H9 (cell line): ENCODE results near the gene OR2M5. TPM values are rescaled to one million over a fixed set of nuclear protein-coding genes. Genes with fewer than 3 reads are reported as not detected.

Source experiments
- DNase-seq: peaks from one replicate; pipeline ENCODE4 v3.0.0-alpha.2; 2017
- H2AFZ ChIP-seq: one replicate; pipeline ENCODE4 v1.6.1; 2013; ENCODE audit warnings: mild to moderate bottlenecking, low read length, control low read depth, moderate library complexity
- H2AK5ac ChIP-seq: 2 replicates; pipeline ENCODE4 v1.6.1; 2013; ENCODE audit warnings: low read length, control low read depth, mixed read lengths; ENCODE audit not compliant: insufficient read length
- H2BK120ac ChIP-seq: one replicate; pipeline ENCODE4 v1.6.1; 2013; ENCODE audit warnings: low read depth, mild to moderate bottlenecking, low read length, control low read depth, inconsistent platforms; ENCODE audit not compliant: poor library complexity, severe bottlenecking
- H2BK12ac ChIP-seq: 2 replicates; pipeline ENCODE4 v1.6.1; 2013; ENCODE audit warnings: low read length, control low read depth, mixed read lengths, low read depth; ENCODE audit not compliant: insufficient read length
- H2BK15ac ChIP-seq: 2 replicates; pipeline ENCODE4 v1.6.1; 2013; ENCODE audit warnings: low read depth, low read length, control low read depth
- H2BK20ac ChIP-seq: one replicate; pipeline ENCODE4 v1.6.1; 2013; ENCODE audit warnings: low read depth, mild to moderate bottlenecking, low read length, control low read depth, inconsistent platforms; ENCODE audit not compliant: poor library complexity, severe bottlenecking
- H2BK5ac ChIP-seq: 2 replicates; pipeline ENCODE4 v1.6.1; 2013; ENCODE audit warnings: low read length, control low read depth, mixed read lengths; ENCODE audit not compliant: insufficient read length
- H3K14ac ChIP-seq: 2 replicates; pipeline ENCODE4 v1.6.1; 2013; ENCODE audit warnings: low read length, control low read depth; ENCODE audit not compliant: insufficient read depth
- H3K18ac ChIP-seq: 2 replicates; pipeline ENCODE4 v1.6.1; 2013; ENCODE audit warnings: low read depth, mild to moderate bottlenecking, mixed read lengths, low read length, control low read depth; ENCODE audit not compliant: insufficient read length
- H3K23ac ChIP-seq: 2 replicates; pipeline ENCODE4 v1.6.1; 2013; ENCODE audit warnings: low read length, control low read depth, mixed read lengths, low read depth; ENCODE audit not compliant: insufficient read length
- H3K23me2 ChIP-seq: 2 replicates; pipeline ENCODE4 v1.6.1; 2013; ENCODE audit warnings: low read depth, mild to moderate bottlenecking, mixed read lengths, low read length, control low read depth; ENCODE audit not compliant: insufficient read length, poor library complexity, severe bottlenecking
- H3K27ac ChIP-seq: 2 replicates; pipeline ENCODE4 v1.5.1; 2013; ENCODE audit warnings: low read length, control low read depth, mixed read lengths, low read depth; ENCODE audit not compliant: insufficient read length
- H3K27me3 ChIP-seq: 2 replicates; pipeline ENCODE4 v1.6.1; 2013; ENCODE audit warnings: low read length, control low read depth, inconsistent platforms; ENCODE audit not compliant: insufficient read depth
- H3K4ac ChIP-seq: 2 replicates; pipeline ENCODE4 v1.6.1; 2013; ENCODE audit warnings: low read depth, mild to moderate bottlenecking, control low read depth, inconsistent platforms, low read length, moderate library complexity
- H3K4me1 ChIP-seq: 2 replicates; pipeline ENCODE4 v1.6.1; 2013; ENCODE audit warnings: low read length, control low read depth, inconsistent platforms; ENCODE audit not compliant: insufficient read depth
- H3K4me2 ChIP-seq: 2 replicates; pipeline ENCODE4 v1.6.1; 2013; ENCODE audit warnings: low read length, control low read depth, mixed read lengths; ENCODE audit not compliant: insufficient read length, insufficient read depth
- H3K56ac ChIP-seq: 2 replicates; pipeline ENCODE4 v1.6.1; 2013; ENCODE audit warnings: low read depth, mild to moderate bottlenecking, mixed read lengths, low read length, control low read depth; ENCODE audit not compliant: insufficient read length
- H3K79me1 ChIP-seq: 2 replicates; pipeline ENCODE4 v1.6.1; 2013; ENCODE audit warnings: low read depth, mild to moderate bottlenecking, moderate library complexity, low read length, control low read depth, inconsistent platforms; ENCODE audit not compliant: insufficient read depth, poor library complexity, severe bottlenecking
- H3K79me2 ChIP-seq: 2 replicates; pipeline ENCODE4 v1.6.1; 2013; ENCODE audit warnings: low read length, control low read depth, inconsistent platforms; ENCODE audit not compliant: insufficient read depth
- H3K9ac ChIP-seq: 2 replicates; pipeline ENCODE4 v1.6.1; 2013; ENCODE audit warnings: low read length, control low read depth, mixed read lengths; ENCODE audit not compliant: insufficient read length; ENCODE audit errors: extremely low read depth
- H3K9me3 ChIP-seq: one replicate; pipeline ENCODE4 v1.6.1; 2013; ENCODE audit warnings: low read depth, low read length, inconsistent platforms; ENCODE audit not compliant: control insufficient read depth
- H3T11ph ChIP-seq: one replicate; pipeline ENCODE4 v1.6.1; 2013; ENCODE audit warnings: mild to moderate bottlenecking, low read length, control low read depth, inconsistent platforms
- H4K20me1 ChIP-seq: one replicate; pipeline ENCODE4 v1.6.1; 2013; ENCODE audit not compliant: control insufficient read depth, insufficient read length, insufficient read depth
- H4K5ac ChIP-seq: 2 replicates; pipeline ENCODE4 v1.6.1; 2013; ENCODE audit warnings: low read depth, mild to moderate bottlenecking, mixed read lengths, low read length, control low read depth; ENCODE audit not compliant: insufficient read length
- H4K8ac ChIP-seq: replicated peaks from 2 replicates; pipeline ENCODE4 v1.6.1; 2013; ENCODE audit warnings: low read length, control low read depth, mixed read lengths, low read depth; ENCODE audit not compliant: insufficient read length
- H4K91ac ChIP-seq: 2 replicates; pipeline ENCODE4 v1.6.1; 2013; ENCODE audit warnings: low read depth, mild to moderate bottlenecking, moderate library complexity, mixed read lengths, low read length, control low read depth; ENCODE audit not compliant: insufficient read length
- H3K27ac Mint-ChIP-seq, 3 experiments: 2 replicates in 2 of 3; 3 replicates in 1 of 3; pipeline ENCODE4 v1.8.0; 2020 to 2021; ENCODE audit warnings: mixed read lengths in 3 of 3, mild to moderate bottlenecking in 1 of 3, moderate library complexity in 1 of 3
- H3K27me3 Mint-ChIP-seq: 2 replicates; pipeline ENCODE4 v1.8.0; 2021; ENCODE audit warnings: low read depth, mild to moderate bottlenecking, moderate library complexity, mixed read lengths
- H3K36me3 Mint-ChIP-seq, 3 experiments: 2 replicates in 2 of 3; 3 replicates in 1 of 3; pipeline ENCODE4 v1.8.0; 2020 to 2021; ENCODE audit warnings: low read depth in 3 of 3, mixed read lengths in 3 of 3; ENCODE audit not compliant: insufficient read depth in 1 of 3
- H3K4me1 Mint-ChIP-seq, 2 experiments: 2 replicates each; pipeline ENCODE4 v1.8.0; 2020; ENCODE audit warnings: mixed read lengths in 2 of 2
- H3K4me3 Mint-ChIP-seq, 2 experiments: 2 replicates in 1 of 2; 3 replicates in 1 of 2; pipeline ENCODE4 v1.8.0; 2020 to 2021; ENCODE audit warnings: mild to moderate bottlenecking in 2 of 2, mixed read lengths in 2 of 2, moderate library complexity in 1 of 2
- H3K9me3 Mint-ChIP-seq, 2 experiments: 2 replicates in 1 of 2; 3 replicates in 1 of 2; pipeline ENCODE4 v1.8.0; 2020; ENCODE audit warnings: mild to moderate bottlenecking in 2 of 2, mixed read lengths in 2 of 2, moderate library complexity in 1 of 2
- CTCF ChIP-seq: fragments of 200-600 bp; sonication (generic); conservative IDR thresholded peaks from 3 replicates; pipeline ENCODE4 v1.8.0; 2021; ENCODE audit warnings: antibody characterized with exemption, mild to moderate bottlenecking
- WGBS: extraction: QIAGEN DNeasy Blood & Tissue Kit; methylation state at CpG from one replicate; pipeline ENCODE4 v1.1.7; 2013; ENCODE audit warnings: missing lambda C conversion rate, low lambda C conversion rate, mixed read lengths; ENCODE audit not compliant: insufficient read length; ENCODE audit errors: extremely low coverage; 5-methylcytosine and 5-hydroxymethylcytosine counted together
- total RNA-seq: library from RNA; stranded (reverse); gene quantifications from 2 replicates; pipeline ENCODE4 v1.2.1, GENCODE V29; 2021

The OR2M5 gene
- total RNA-seq, 1 experiment from 2014 or later = not detected

- no peak overlapping the region for H3K27ac Mint-ChIP-seq
- no peak overlapping the region for H2BK5ac ChIP-seq
- H4K91ac ChIP-seq = no peak overlapping the region
- H4K5ac ChIP-seq = no peak overlapping the region
- no peaks in the 10 kb centered on the region; the same call in 1 of the 2 replicates for H3K27me3 Mint-ChIP-seq
- no peak overlapping the region for H2AK5ac ChIP-seq
- H3K23me2 ChIP-seq = no peaks in the 10 kb centered on the region
- H3K9me3 ChIP-seq = peaks cover 79% of the 10 kb centered on the region
- no peaks in the 10 kb centered on the region for H3K4me1 Mint-ChIP-seq
- H3K9me3 Mint-ChIP-seq = peaks cover 88 to 95% of the 10 kb centered on the region in 2 experiments
- no peak for DNase-seq
- H2BK20ac ChIP-seq = no peak overlapping the region
- peaks cover 0 to 22% (median 5%) of the 10 kb centered on the region in 3 experiments; a peak in 6 of 7 replicates for H3K36me3 Mint-ChIP-seq
- no peak overlapping the region for H3K9ac ChIP-seq
- H3K18ac ChIP-seq = no peak overlapping the region
- no peak overlapping the region for H2BK15ac ChIP-seq
- H3K23ac ChIP-seq = no peak overlapping the region
- H3K4me2 ChIP-seq = no peak overlapping the region
- no peak overlapping the region for H3K4ac ChIP-seq
- H3K56ac ChIP-seq = no peak overlapping the region
- no CpG with 5 or more reads among the region's 1 CpG for WGBS
- no peak overlapping the region for H4K8ac ChIP-seq
- no peak overlapping the region for H3T11ph ChIP-seq
- no peak overlapping the region for H2AFZ ChIP-seq
- no peak overlapping the region for H3K4me3 Mint-ChIP-seq
- H3K79me2 ChIP-seq = no peaks in the 10 kb centered on the region
- TF ChIP-seq CTCF = no peak
- H3K27me3 ChIP-seq = no peaks in the 10 kb centered on the region
- H3K4me1 ChIP-seq = no peaks in the 10 kb centered on the region
- no peak overlapping the region for H2BK120ac ChIP-seq
- H2BK12ac ChIP-seq = no peak overlapping the region
- H3K79me1 ChIP-seq = no peaks in the 10 kb centered on the region
- H4K20me1 ChIP-seq = no peaks in the 10 kb centered on the region
- H3K14ac ChIP-seq = no peak overlapping the region
- H3K27ac ChIP-seq = no peak overlapping the region
Observed at GRCh38 chr1:248143311-248143710, 1.6 kb upstream of the OR2M5 start.
